NT2/D1 (cell line): Measurements from ENCODE around the gene PRPF40A.
A peak's percentile ranks its signal among the peaks of the same experiment; 100 is the strongest.

Experiments used
- DNase-seq: peaks from one replicate; pipeline ENCODE4 v3.0.0-alpha.2; 2011; ENCODE audit warnings: low read depth, low spot score
- H3K27me3 ChIP-seq: 2 replicates; pipeline ENCODE4 v1.6.0; 2011; ENCODE audit warnings: mild to moderate bottlenecking; ENCODE audit not compliant: insufficient read length, insufficient read depth
- H3K36me3 ChIP-seq: 2 replicates; pipeline ENCODE4 v1.6.1; 2011; ENCODE audit warnings: mild to moderate bottlenecking, low read length, mixed read lengths; ENCODE audit not compliant: insufficient read depth, insufficient read length
- H3K4me1 ChIP-seq: 2 replicates; pipeline ENCODE4 v1.5.1; 2011; ENCODE audit not compliant: insufficient read depth, insufficient read length
- H3K4me3 ChIP-seq: 2 replicates; pipeline ENCODE4 v1.5.1; 2011; ENCODE audit warnings: low read depth; ENCODE audit not compliant: insufficient read length
- H3K9ac ChIP-seq: 2 replicates; pipeline ENCODE4 v1.6.0; 2011; ENCODE audit warnings: low read depth; ENCODE audit not compliant: insufficient read length
- H3K9me3 ChIP-seq: 2 replicates; pipeline ENCODE4 v1.5.1; 2011; ENCODE audit warnings: mild to moderate bottlenecking, low read length; ENCODE audit not compliant: insufficient read depth
- SUZ12 ChIP-seq: IDR thresholded peaks from 2 replicates; pipeline ENCODE4 v1.6.1; 2011; ENCODE audit not compliant: insufficient read length, insufficient read depth; ENCODE audit errors: extremely low read depth
- YY1 ChIP-seq: IDR thresholded peaks from 2 replicates; pipeline ENCODE4 v1.6.1; 2011; ENCODE audit not compliant: insufficient read length, insufficient read depth
- ZNF274 ChIP-seq: IDR thresholded peaks from 2 replicates; pipeline ENCODE4 v1.6.1; 2011; ENCODE audit warnings: mild to moderate bottlenecking, low read depth, low read length

The PRPF40A gene

GRCh38 chr2:152715854-152716428 is 1.3 kb downstream of the PRPF40A start:
- Histone ChIP-seq H3K27me3 (no peaks in the 10 kb centered on the region), H3K4me1 (no peaks in the 10 kb centered on the region), H3K9me3 (peaks cover under 1% of the 10 kb centered on the region; the same call in 1 of the 2 replicates), H3K9ac (peak overlapping the region; percentile 99), H3K4me3 (peak overlapping the region; percentile 97), H3K36me3 (peaks cover 60% of the 10 kb centered on the region)
- TF ChIP-seq YY1 (no peak), SUZ12 (no peak), ZNF274 (no peak)
- peak; percentile 9 for DNase-seq

DNA sequence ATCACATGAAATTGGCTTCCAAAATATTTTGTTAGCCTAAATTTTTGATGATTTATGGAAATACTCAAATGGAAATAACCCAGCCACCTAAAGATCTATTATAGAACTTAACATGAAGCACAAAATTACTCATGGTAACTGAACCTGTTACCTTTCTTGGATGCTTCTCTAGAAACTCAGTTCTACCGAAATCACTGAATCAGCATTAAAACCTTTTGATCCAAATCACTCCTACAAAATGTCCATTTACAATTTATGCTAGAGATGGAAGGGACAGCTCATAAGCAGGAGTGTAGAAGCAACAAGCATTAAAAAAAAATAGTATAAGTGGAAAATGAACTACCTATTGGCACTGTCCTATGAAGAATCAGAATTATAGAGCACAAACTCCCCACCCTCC is 2.1 kb downstream of the PRPF40A start:
- Histone ChIP-seq H3K27me3 (no peaks in the 10 kb centered on the region), H3K4me1 (no peaks in the 10 kb centered on the region), H3K36me3 (peaks cover 60% of the 10 kb centered on the region), H3K9ac (no peak overlapping the region), H3K4me3 (no peak overlapping the region), H3K9me3 (peaks cover 9% of the 10 kb centered on the region)
- TF ChIP-seq SUZ12 (no peak), ZNF274 (no peak), YY1 (no peak)
- no peak for DNase-seq

GRCh38 chr2:152710713-152711112 is 6.5 kb downstream of the PRPF40A start:
- DNase-seq, result no peak
- peaks cover 27% of the 10 kb centered on the region for H3K9me3 ChIP-seq
- H3K27me3 ChIP-seq, result no peaks in the 10 kb centered on the region
- H3K4me3 ChIP-seq, result no peak overlapping the region
- no peak overlapping the region for H3K9ac ChIP-seq
- no peak for TF ChIP-seq SUZ12
- TF ChIP-seq YY1, result no peak
- TF ChIP-seq ZNF274, result no peak
- peaks cover 99% of the 10 kb centered on the region for H3K36me3 ChIP-seq
- no peaks in the 10 kb centered on the region for H3K4me1 ChIP-seq

DNA sequence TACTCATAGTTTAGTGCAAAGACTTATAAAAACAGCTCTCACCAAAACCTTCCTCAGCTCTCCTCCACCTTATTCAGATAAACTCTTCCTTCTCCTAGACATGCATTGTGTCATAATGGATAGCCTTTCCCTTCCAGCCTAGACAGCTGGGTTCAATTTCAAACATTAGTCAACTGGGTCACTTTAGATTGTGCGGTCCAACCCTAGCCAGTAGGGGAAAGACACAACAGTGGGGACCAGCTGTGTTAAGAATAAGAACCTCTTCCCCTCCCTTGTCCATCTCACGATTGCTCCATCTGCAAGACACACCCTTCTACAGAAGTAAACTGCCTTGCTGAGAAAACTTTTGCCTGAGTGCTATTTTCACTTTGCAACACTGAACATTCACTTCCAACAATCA is 8.5 kb downstream of the PRPF40A start:
- peaks cover 27% of the 10 kb centered on the region for H3K9me3 ChIP-seq

DNA sequence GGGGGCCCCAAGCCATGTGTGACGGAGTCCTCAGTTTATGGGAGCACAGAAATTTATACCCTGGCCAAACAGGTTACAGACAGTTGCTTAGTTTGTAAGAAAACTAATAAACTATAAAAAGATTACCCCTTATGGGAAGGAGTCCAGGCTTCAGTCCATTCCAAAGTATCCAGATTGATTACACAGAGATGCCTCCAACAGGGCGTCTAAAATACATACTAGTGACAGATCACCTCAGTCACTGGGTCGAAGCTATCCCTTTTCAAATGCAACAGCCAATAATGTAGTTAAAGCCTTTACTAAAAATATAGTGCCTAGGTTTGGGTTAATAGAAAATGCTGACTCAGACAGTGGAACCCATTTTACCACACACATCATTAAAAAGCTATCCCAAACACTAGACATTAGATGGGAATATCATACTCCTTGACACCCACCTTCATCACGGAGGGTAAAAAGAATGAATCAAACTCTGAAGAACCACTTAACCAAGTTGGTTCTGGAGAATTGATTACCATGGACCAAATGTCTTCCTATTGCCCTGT is 10.7 kb downstream of the PRPF40A start:
- Histone ChIP-seq H3K9me3 (peaks cover 38% of the 10 kb centered on the region), H3K36me3 (peaks cover 82% of the 10 kb centered on the region), H3K4me3 (no peak overlapping the region), H3K27me3 (no peaks in the 10 kb centered on the region), H3K4me1 (no peaks in the 10 kb centered on the region), H3K9ac (no peak overlapping the region)
- DNase-seq, result no peak
- TF ChIP-seq SUZ12 (no peak), YY1 (no peak), ZNF274 (no peak)

More for the DNA sequence above, 8.5 kb downstream of the PRPF40A start:
- no peak for DNase-seq
- H3K9ac ChIP-seq, result no peak overlapping the region
- no peak overlapping the region for H3K4me3 ChIP-seq
- H3K4me1 ChIP-seq, result no peaks in the 10 kb centered on the region
- TF ChIP-seq SUZ12 (no peak), ZNF274 (no peak), YY1 (no peak)
- H3K27me3 ChIP-seq, result no peaks in the 10 kb centered on the region
- H3K36me3 ChIP-seq, result peaks cover 89% of the 10 kb centered on the region

DNA sequence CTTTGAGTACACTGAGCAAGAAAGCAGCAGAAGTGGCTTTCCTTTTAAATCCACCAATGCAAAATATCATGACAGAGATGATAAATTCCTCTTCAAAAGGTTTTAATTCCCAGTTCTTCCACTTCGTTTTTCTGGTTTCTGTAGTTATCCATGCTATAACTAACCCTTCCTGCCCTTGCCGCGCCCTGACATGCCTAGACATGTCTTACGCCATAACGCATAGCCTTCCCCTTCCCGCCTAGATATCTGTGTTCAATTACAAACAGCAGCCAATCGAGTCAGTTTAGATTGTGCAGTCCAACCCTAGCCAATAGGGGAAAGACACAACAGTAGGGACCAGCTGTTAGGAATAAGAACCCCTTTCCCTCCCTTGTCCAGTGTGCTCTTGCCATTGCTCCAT is 16.1 kb downstream of the PRPF40A start:
- Histone ChIP-seq H3K9ac (no peak overlapping the region), H3K4me1 (no peaks in the 10 kb centered on the region), H3K36me3 (peaks cover 47% of the 10 kb centered on the region), H3K4me3 (no peak overlapping the region), H3K9me3 (peaks cover 15% of the 10 kb centered on the region; the same call in 1 of the 2 replicates), H3K27me3 (no peaks in the 10 kb centered on the region)
- DNase-seq, result no peak
- TF ChIP-seq YY1 (no peak), SUZ12 (no peak), ZNF274 (no peak)

DNA sequence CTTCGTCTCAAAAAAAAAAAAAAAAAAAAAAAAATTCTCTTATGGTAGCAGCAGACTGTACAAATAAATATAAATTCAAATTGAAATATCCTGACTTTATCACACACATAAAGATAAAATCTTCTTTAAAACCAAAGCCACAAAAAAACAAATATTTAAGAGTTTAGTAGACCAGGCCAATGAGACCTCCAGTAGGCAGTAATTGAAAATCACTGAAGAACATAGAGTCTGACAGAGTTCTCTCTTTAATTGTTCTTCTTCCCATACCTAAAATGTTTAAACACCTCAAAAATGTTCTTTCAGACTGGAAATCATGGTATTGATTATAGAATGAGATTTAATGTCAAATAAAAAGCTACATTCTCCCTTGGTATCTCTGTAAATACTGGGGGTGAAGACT is 20.8 kb downstream of the PRPF40A start:
- no peak for DNase-seq
- Histone ChIP-seq H3K9ac (no peak overlapping the region), H3K4me1 (no peaks in the 10 kb centered on the region), H3K36me3 (peaks cover 42% of the 10 kb centered on the region), H3K4me3 (no peak overlapping the region), H3K27me3 (no peaks in the 10 kb centered on the region), H3K9me3 (peaks cover 3% of the 10 kb centered on the region; the same call in 1 of the 2 replicates)
- TF ChIP-seq YY1 (no peak), ZNF274 (no peak), SUZ12 (no peak)
